Regular cardiac myocyte (primary cell): Measurements from ENCODE around the gene SMIM38. TPM values are rescaled to one million over a fixed set of nuclear protein-coding genes. Genes with fewer than 3 reads are reported as not detected.

Experiments
- total RNA-seq: library from RNA; depleted of rRNA; stranded (reverse); fragments of >200 nt; gene quantifications from 2 replicates; pipeline ENCODE4 v1.2.3, GENCODE V29; 2014

Gene SMIM38
- total RNA-seq: under 0.01 and 0.85 TPM in 2 replicates

GRCh38 chr11:69155302-69156234, at the start of gene SMIM38:
Gene SMIM38, plus strand, starts transcription at chr11:69155935. Its CDS starts 1,912 bp downstream, at chr11:69157847.

Other genes with a start within 250 kb of the SMIM38 start
- not detected in 2 replicates for gene MRGPRD, start 174.9 kb upstream of the SMIM38 start, total RNA-seq
- gene MRGPRF, start 142.7 kb upstream of the SMIM38 start, total RNA-seq: 9.4 and 10.1 TPM in 2 replicates
- 5.9 and 8.7 TPM in 2 replicates for gene TPCN2, start 107.0 kb upstream of the SMIM38 start, total RNA-seq
- 0.85 and 4.8 TPM in 2 replicates for gene MYEOV, start 138.2 kb downstream of the SMIM38 start, total RNA-seq